Panc1 (cell line): ENCODE data around the gene LRRC46. TPM values are rescaled to one million over a fixed set of nuclear protein-coding genes. Genes with fewer than 3 reads are reported as not detected.

ENCODE experiments used
- ATAC-seq: fragments of 200-7000 bp; cut with Tn5 transposase; 2 replicates; pipeline ENCODE4 v1.9.1; 2020; ENCODE audit warnings: mild to moderate bottlenecking, moderate library complexity
- BruUV-seq: library from RNA; stranded (reverse); fragments of 400-500 nt; replicated peaks from 2 replicates; lab custom pipeline; 2021; lab: Mats Ljungman, UMichigan
- CTCF ChIA-PET: fragments of 300-600 bp; sonication (Branson Sonifier 250); formaldehyde crosslinking; loops from one replicate; lab custom pipeline; 2022; ENCODE audit warnings: antibody characterized with exemption; lab: Charles Lee
- POLR2A ChIA-PET: fragments of 300-600 bp; sonication (Branson Sonifier 250); formaldehyde crosslinking; loops from one replicate; lab custom pipeline; 2022; ENCODE audit warnings: antibody characterized with exemption; lab: Charles Lee
- DNase-seq: peaks from one replicate; pipeline ENCODE4 v3.0.0-alpha.2; 2010; ENCODE audit warnings: low read depth, low spot score
- H3K27ac ChIP-seq: 2 replicates; pipeline ENCODE4 v1.5.1; 2011; ENCODE audit warnings: mild to moderate bottlenecking, low read length, inconsistent platforms
- H3K27me3 ChIP-seq: fragments of 200-500 bp; sonication (Bioruptor generic); 2 replicates; pipeline ENCODE4 v1.6.0; 2014; ENCODE audit warnings: low read length, inconsistent platforms; ENCODE audit not compliant: control insufficient read depth, insufficient read depth
- H3K36me3 ChIP-seq: fragments of 200-500 bp; sonication (Bioruptor generic); 2 replicates; pipeline ENCODE4 v1.5.1; 2014; ENCODE audit warnings: inconsistent platforms, mild to moderate bottlenecking, low read length, moderate library complexity; ENCODE audit not compliant: control insufficient read depth, insufficient read depth
- H3K4me1 ChIP-seq: 2 replicates; pipeline ENCODE4 v1.5.1; 2011; ENCODE audit warnings: inconsistent platforms, mild to moderate bottlenecking, low read length, moderate library complexity; ENCODE audit not compliant: control insufficient read depth, insufficient read depth
- H3K4me3 ChIP-seq, 2 experiments: 2 replicates each; pipeline ENCODE4 v1.5.1; 2011 to 2012; ENCODE audit warnings: low read depth in 2 of 2, low read length in 2 of 2, mild to moderate bottlenecking in 2 of 2, inconsistent platforms in 1 of 2, moderate library complexity in 1 of 2
- H3K9me3 ChIP-seq: fragments of 200-500 bp; sonication (Bioruptor generic); 2 replicates; pipeline ENCODE4 v1.5.1; 2014; ENCODE audit warnings: low read depth, mild to moderate bottlenecking, inconsistent platforms, low read length, moderate library complexity; ENCODE audit not compliant: control insufficient read depth, insufficient read depth
- POLR2AphosphoS5 ChIP-seq: IDR thresholded peaks from 2 replicates; pipeline ENCODE4 v1.6.1; 2012; ENCODE audit warnings: mild to moderate bottlenecking, low read depth, low read length, moderate library complexity
- SIN3A ChIP-seq: IDR thresholded peaks from 2 replicates; pipeline ENCODE4 v1.6.1; 2012; ENCODE audit warnings: low read depth, mild to moderate bottlenecking, low read length, moderate library complexity, borderline replicate concordance; ENCODE audit not compliant: insufficient read depth
- TCF7L2 ChIP-seq: IDR thresholded peaks from 2 replicates; pipeline ENCODE4 v1.6.1; 2011; ENCODE audit warnings: mild to moderate bottlenecking, low read depth, low read length, inconsistent platforms
- in situ Hi-C: cut with HindIII; loops from 2 replicates; pipeline ENCODE4 v1.10.0; 2016; ENCODE audit warnings: low sequenced_read_pairs, low pct_unique_long_range_greater_than_20kb
- intact Hi-C: fragments of 100-400 bp; cut with micrococcal nuclease; formaldehyde crosslinking; loops from one replicate; pipeline ENCODE4 v1.10.0; 2022; ENCODE audit not compliant: unreplicated experiment
- total RNA-seq: library from RNA; stranded (reverse); gene quantifications from one replicate; pipeline ENCODE4 v1.2.1, GENCODE V29; 2021; ENCODE audit not compliant: unreplicated experiment
- TF ChIP-seq, protein P1 (sequence below), 2 experiments: IDR thresholded peaks; 2 replicates each; pipeline ENCODE4 v1.6.1; 2011 to 2012; ENCODE audit warnings: low read depth in 2 of 2, control low read depth in 1 of 2, low read length in 1 of 2, mild to moderate bottlenecking in 1 of 2, moderate library complexity in 1 of 2; ENCODE audit not compliant: insufficient read depth in 1 of 2
- TF ChIP-seq, protein P2 (sequence below): fragments of 450-650 bp; IDR thresholded peaks from 2 replicates; pipeline ENCODE4 v1.5.1; 2017; ENCODE audit warnings: mild to moderate bottlenecking

Gene LRRC46
- total RNA-seq, 1 experiment from 2014 or later: 1.9 TPM

DNA sequence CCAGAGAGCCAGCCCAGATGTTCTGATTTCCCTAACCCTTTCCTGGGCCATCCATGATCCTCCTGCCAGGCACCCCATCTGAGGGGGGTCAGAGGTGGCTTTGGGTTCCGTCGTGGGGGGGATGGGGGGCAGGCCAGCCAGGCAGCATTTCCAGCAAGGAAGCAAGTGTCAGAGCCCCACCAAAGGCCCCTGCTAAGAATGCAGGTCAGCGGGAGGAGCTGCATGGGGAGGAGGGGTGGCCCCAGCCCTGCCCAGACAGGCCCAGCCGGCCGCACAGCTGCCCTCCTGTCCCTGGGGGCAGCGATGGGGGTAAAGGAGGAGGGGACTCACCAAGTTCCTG, 11.9 kb downstream of the LRRC46 start:
- intact Hi-C loops (loop anchor here (5.0 kb wide), 2 partner anchors 129 to 174 kb away; partner anchors contain the start of gene CDK5RAP3), in situ Hi-C loops (no loop called here)
- Histone ChIP-seq H3K27me3 (no peaks in the 10 kb centered on the region), H3K4me1 (peaks cover 17% of the 10 kb centered on the region), H3K4me3 (no peak overlapping the region), H3K36me3 (no peaks in the 10 kb centered on the region), H3K9me3 (no peaks in the 10 kb centered on the region), H3K27ac (0 out of 2 replicates have a peak overlapping the region, but pooled peaks have one; percentile 6)
- TF ChIP-seq, protein P1, sequence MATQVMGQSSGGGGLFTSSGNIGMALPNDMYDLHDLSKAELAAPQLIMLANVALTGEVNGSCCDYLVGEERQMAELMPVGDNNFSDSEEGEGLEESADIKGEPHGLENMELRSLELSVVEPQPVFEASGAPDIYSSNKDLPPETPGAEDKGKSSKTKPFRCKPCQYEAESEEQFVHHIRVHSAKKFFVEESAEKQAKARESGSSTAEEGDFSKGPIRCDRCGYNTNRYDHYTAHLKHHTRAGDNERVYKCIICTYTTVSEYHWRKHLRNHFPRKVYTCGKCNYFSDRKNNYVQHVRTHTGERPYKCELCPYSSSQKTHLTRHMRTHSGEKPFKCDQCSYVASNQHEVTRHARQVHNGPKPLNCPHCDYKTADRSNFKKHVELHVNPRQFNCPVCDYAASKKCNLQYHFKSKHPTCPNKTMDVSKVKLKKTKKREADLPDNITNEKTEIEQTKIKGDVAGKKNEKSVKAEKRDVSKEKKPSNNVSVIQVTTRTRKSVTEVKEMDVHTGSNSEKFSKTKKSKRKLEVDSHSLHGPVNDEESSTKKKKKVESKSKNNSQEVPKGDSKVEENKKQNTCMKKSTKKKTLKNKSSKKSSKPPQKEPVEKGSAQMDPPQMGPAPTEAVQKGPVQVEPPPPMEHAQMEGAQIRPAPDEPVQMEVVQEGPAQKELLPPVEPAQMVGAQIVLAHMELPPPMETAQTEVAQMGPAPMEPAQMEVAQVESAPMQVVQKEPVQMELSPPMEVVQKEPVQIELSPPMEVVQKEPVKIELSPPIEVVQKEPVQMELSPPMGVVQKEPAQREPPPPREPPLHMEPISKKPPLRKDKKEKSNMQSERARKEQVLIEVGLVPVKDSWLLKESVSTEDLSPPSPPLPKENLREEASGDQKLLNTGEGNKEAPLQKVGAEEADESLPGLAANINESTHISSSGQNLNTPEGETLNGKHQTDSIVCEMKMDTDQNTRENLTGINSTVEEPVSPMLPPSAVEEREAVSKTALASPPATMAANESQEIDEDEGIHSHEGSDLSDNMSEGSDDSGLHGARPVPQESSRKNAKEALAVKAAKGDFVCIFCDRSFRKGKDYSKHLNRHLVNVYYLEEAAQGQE (IDR thresholded peaks at IDR 0.05; ENCODE audit: insufficient read depth in 1 of 2, low read depth in 2 of 2, low read length in 1 of 2): no peak
- TF ChIP-seq, protein P2, sequence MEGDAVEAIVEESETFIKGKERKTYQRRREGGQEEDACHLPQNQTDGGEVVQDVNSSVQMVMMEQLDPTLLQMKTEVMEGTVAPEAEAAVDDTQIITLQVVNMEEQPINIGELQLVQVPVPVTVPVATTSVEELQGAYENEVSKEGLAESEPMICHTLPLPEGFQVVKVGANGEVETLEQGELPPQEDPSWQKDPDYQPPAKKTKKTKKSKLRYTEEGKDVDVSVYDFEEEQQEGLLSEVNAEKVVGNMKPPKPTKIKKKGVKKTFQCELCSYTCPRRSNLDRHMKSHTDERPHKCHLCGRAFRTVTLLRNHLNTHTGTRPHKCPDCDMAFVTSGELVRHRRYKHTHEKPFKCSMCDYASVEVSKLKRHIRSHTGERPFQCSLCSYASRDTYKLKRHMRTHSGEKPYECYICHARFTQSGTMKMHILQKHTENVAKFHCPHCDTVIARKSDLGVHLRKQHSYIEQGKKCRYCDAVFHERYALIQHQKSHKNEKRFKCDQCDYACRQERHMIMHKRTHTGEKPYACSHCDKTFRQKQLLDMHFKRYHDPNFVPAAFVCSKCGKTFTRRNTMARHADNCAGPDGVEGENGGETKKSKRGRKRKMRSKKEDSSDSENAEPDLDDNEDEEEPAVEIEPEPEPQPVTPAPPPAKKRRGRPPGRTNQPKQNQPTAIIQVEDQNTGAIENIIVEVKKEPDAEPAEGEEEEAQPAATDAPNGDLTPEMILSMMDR: peak; percentile 73
- no TSS peak for BruUV-seq
- no peak for ATAC-seq
- no peak for DNase-seq
- ChIA-PET POLR2A (interaction anchor here (1.1 kb wide), 1 partner anchor 46 kb away, joined by 11 read pairs; no protein-coding TSS in a partner anchor), CTCF (interaction anchor here (0.7 to 5.2 kb wide), 6 partner anchors 42 to 182 kb away, joined by 3 to 78 read pairs (median 8); no protein-coding TSS in a partner anchor)

- ATAC-seq (no peak), DNase-seq (no peak)
- CTCF ChIA-PET: interaction anchor here (0.6 to 5.2 kb wide), 3 partner anchors 26 to 46 kb away, joined by 3 to 78 read pairs (median 11); no protein-coding TSS in a partner anchor
- TF ChIP-seq SIN3A (no peak), POLR2AphosphoS5 (no peak), TCF7L2 (no peak)
- TF ChIP-seq, protein P1 (IDR thresholded peaks at IDR 0.05; ENCODE audit: insufficient read depth in 1 of 2, low read depth in 2 of 2, low read length in 1 of 2): no peak
- TF ChIP-seq, protein P2: no peak
- intact Hi-C loops: loop anchor here (5.0 kb wide), 2 partner anchors 128 to 173 kb away; partner anchors contain the start of gene CDK5RAP3
- H3K36me3 ChIP-seq: no peaks in the 10 kb centered on the region
- POLR2A ChIA-PET: interaction anchor here (0.6 kb wide), 1 partner anchor 49 kb away, joined by 3 read pairs; no protein-coding TSS in a partner anchor
- H3K27ac ChIP-seq: no peak overlapping the region
- no peaks in the 10 kb centered on the region for H3K9me3 ChIP-seq
- no peak overlapping the region for H3K4me3 ChIP-seq
- no TSS peak for BruUV-seq
- in situ Hi-C loops: no loop called here
- peaks cover 17% of the 10 kb centered on the region for H3K4me1 ChIP-seq
- H3K27me3 ChIP-seq: no peaks in the 10 kb centered on the region
These were observed 12.8 kb downstream of the LRRC46 start for GRCh38 chr17:47844227-47844626.
